ENCODE data around the gene MTCL1.

MTCL1 gene

DNA sequence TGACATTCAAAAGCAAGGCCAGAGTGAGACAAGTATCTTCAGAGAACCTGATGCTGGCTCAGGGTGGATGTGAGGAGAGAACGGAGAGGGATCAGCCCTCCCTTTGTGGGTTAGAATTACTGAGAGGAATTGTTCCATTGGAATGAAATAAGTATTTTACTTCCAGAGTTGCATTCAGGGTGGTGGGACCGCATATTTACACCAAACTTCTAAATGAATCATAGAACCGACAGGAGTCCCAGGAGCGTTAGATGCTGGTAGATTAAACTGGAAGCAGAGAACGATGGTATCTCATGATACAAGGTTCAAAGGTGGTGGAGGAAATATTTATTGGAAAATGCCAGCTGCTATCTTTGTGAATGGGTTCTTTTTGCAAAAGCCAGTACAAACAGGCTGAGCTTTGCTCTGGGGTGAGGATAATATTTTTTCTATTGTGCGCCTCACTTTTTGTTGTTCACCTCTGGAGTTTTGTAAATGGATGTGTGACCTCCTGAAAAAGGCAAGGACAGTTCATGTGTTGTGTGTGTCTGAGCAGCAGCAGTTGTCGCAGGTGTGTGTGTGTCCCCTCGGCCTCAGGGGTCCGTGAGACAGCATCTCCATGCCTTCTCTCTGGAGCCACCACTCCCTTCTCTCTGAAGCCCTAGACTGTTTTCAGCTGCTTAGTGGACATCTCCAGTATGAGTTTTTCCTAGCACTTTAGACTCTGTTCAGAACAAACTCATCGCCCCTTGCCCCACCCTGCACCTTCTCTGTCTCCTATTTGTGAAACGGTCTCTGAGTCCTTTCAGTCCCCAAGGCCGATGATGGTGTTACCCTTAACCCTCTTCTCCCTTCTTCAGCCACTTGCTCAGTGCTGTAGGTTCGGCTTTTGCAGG, 17.8 kb downstream of the MTCL1 start:
- Histone ChIP-seq H3K4me3 (ENCODE audit: low read length, poor library complexity, severe bottlenecking) (no peak overlapping the region), H3K9ac (ENCODE audit: low read depth, low read length, poor library complexity, severe bottlenecking) (no peak overlapping the region), H2AFZ (ENCODE audit: low read length) (no peak overlapping the region), H3F3A (ENCODE audit: low read depth) (no peaks in the 10 kb centered on the region), H3K4me2 (ENCODE audit: low read depth, low read length, poor library complexity, severe bottlenecking) (no peak overlapping the region), H3K27me3 (ENCODE audit: insufficient read depth, low read length, poor library complexity, severe bottlenecking) (no peaks in the 10 kb centered on the region), H3K9me3 (ENCODE audit: insufficient read depth, low read depth, low read length) (no peaks in the 10 kb centered on the region), H3K79me2 (ENCODE audit: insufficient read depth, low read length) (peaks cover 8% of the 10 kb centered on the region; the same call in 1 of the 2 replicates), H3K36me3 (ENCODE audit: insufficient read depth, low read length) (peaks cover 41% of the 10 kb centered on the region; the same call in 1 of the 2 replicates), H3K9me2 (replicated peaks; ENCODE audit: low read depth, low read length) (no peaks in the 10 kb centered on the region), H3K4me1 (ENCODE audit: insufficient read depth, low read length, poor library complexity, severe bottlenecking) (peaks cover 16% of the 10 kb centered on the region), H4K20me1 (ENCODE audit: insufficient read depth, low read length, poor library complexity, severe bottlenecking) (no peaks in the 10 kb centered on the region)
- TF ChIP-seq, protein P1, sequence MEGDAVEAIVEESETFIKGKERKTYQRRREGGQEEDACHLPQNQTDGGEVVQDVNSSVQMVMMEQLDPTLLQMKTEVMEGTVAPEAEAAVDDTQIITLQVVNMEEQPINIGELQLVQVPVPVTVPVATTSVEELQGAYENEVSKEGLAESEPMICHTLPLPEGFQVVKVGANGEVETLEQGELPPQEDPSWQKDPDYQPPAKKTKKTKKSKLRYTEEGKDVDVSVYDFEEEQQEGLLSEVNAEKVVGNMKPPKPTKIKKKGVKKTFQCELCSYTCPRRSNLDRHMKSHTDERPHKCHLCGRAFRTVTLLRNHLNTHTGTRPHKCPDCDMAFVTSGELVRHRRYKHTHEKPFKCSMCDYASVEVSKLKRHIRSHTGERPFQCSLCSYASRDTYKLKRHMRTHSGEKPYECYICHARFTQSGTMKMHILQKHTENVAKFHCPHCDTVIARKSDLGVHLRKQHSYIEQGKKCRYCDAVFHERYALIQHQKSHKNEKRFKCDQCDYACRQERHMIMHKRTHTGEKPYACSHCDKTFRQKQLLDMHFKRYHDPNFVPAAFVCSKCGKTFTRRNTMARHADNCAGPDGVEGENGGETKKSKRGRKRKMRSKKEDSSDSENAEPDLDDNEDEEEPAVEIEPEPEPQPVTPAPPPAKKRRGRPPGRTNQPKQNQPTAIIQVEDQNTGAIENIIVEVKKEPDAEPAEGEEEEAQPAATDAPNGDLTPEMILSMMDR (conservative IDR thresholded peaks at IDR 0.05; ENCODE audit: low read length), result no peak
- TF ChIP-seq EZH2phosphoT487 (IDR thresholded peaks at IDR 0.05; ENCODE audit: borderline replicate concordance), result no peak

DNA sequence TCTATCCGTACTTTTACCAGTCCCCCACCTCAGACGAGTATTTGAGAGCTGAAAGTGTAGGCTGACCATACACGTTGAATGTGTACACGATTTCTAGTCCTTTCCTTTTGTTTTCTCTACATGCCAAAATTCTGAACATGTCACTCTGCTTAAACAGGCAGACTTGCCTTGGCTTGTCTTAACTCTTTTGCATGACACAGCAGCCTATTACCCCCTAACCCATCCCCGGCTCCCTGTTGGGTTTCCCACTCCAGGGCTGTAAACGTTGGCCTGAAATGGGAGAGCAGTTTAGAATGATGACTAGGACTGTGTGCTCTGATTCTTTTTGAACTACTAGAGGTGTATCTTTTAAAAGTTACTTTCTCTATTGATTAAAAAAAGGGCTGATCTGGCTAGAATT, 19.1 kb downstream of the MTCL1 start:
- Histone ChIP-seq H3K4me1 (ENCODE audit: insufficient read depth, low read length, poor library complexity, severe bottlenecking) (peaks cover 26% of the 10 kb centered on the region), H3K36me3 (ENCODE audit: insufficient read depth, low read length) (peaks cover 36% of the 10 kb centered on the region; the same call in 1 of the 2 replicates), H3F3A (ENCODE audit: low read depth) (no peaks in the 10 kb centered on the region), H3K4me3 (ENCODE audit: low read length, poor library complexity, severe bottlenecking) (no peak overlapping the region), H3K79me2 (ENCODE audit: insufficient read depth, low read length) (peaks cover 15% of the 10 kb centered on the region; the same call in 1 of the 2 replicates), H3K27me3 (ENCODE audit: insufficient read depth, low read length, poor library complexity, severe bottlenecking) (no peaks in the 10 kb centered on the region), H3K9me3 (ENCODE audit: insufficient read depth, low read depth, low read length) (no peaks in the 10 kb centered on the region), H3K9ac (ENCODE audit: low read depth, low read length, poor library complexity, severe bottlenecking) (no peak overlapping the region), H3K4me2 (ENCODE audit: low read depth, low read length, poor library complexity, severe bottlenecking) (no peak overlapping the region), H2AFZ (ENCODE audit: low read length) (no peak overlapping the region), H3K9me2 (replicated peaks; ENCODE audit: low read depth, low read length) (no peaks in the 10 kb centered on the region), H4K20me1 (ENCODE audit: insufficient read depth, low read length, poor library complexity, severe bottlenecking) (no peaks in the 10 kb centered on the region)
- TF ChIP-seq, protein P1 (conservative IDR thresholded peaks at IDR 0.05; ENCODE audit: low read length), result no peak
- no peak for TF ChIP-seq EZH2phosphoT487 (IDR thresholded peaks at IDR 0.05; ENCODE audit: borderline replicate concordance)

- H3K9ac ChIP-seq (ENCODE audit: low read depth, low read length, poor library complexity, severe bottlenecking), result no peak overlapping the region
- H3K4me2 ChIP-seq (ENCODE audit: low read depth, low read length, poor library complexity, severe bottlenecking), result no peak overlapping the region
- H3F3A ChIP-seq (ENCODE audit: low read depth), result 0 out of 2 replicates have a peak, but pooled peaks cover 4% of the 10 kb centered on the region
- peaks cover 15% of the 10 kb centered on the region; the same call in 1 of the 2 replicates for H3K79me2 ChIP-seq (ENCODE audit: insufficient read depth, low read length)
- no peaks in the 10 kb centered on the region for H4K20me1 ChIP-seq (ENCODE audit: insufficient read depth, low read length, poor library complexity, severe bottlenecking)
- peaks cover 35% of the 10 kb centered on the region for H3K4me1 ChIP-seq (ENCODE audit: insufficient read depth, low read length, poor library complexity, severe bottlenecking)
- H2AFZ ChIP-seq (ENCODE audit: low read length), result no peak overlapping the region
- TF ChIP-seq, protein P1 (conservative IDR thresholded peaks at IDR 0.05; ENCODE audit: low read length), result no peak
- TF ChIP-seq EZH2phosphoT487 (IDR thresholded peaks at IDR 0.05; ENCODE audit: borderline replicate concordance), result no peak
- no peaks in the 10 kb centered on the region for H3K9me2 ChIP-seq (replicated peaks; ENCODE audit: low read depth, low read length)
- H3K9me3 ChIP-seq (ENCODE audit: insufficient read depth, low read depth, low read length), result no peaks in the 10 kb centered on the region
- no peaks in the 10 kb centered on the region for H3K27me3 ChIP-seq (ENCODE audit: insufficient read depth, low read length, poor library complexity, severe bottlenecking)
- peaks cover 21% of the 10 kb centered on the region; the same call in 1 of the 2 replicates for H3K36me3 ChIP-seq (ENCODE audit: insufficient read depth, low read length)
- H3K4me3 ChIP-seq (ENCODE audit: low read length, poor library complexity, severe bottlenecking), result no peak overlapping the region
Measured at GRCh38 chr18:8726281-8726680, 20.9 kb downstream of the MTCL1 start.

Data from Loucy (cell line).